Raji (cell line): Measurements from ENCODE around the gene TMEM250.

Experiments used
- POLR2A ChIP-seq: IDR thresholded peaks from 2 replicates; pipeline ENCODE4 v1.6.1; 2011; ENCODE audit warnings: low read depth, low read length, control low read depth; ENCODE audit not compliant: insufficient read depth

TMEM250 gene

GRCh38 chr9:136118320-136119060 is at the start of gene TMEM250:
TSS of gene TMEM250 (minus strand) at chr9:136118875. CDS start at chr9:136116900, 1,975 bp downstream.
- peak; percentile 90 for TF ChIP-seq POLR2A

DNA sequence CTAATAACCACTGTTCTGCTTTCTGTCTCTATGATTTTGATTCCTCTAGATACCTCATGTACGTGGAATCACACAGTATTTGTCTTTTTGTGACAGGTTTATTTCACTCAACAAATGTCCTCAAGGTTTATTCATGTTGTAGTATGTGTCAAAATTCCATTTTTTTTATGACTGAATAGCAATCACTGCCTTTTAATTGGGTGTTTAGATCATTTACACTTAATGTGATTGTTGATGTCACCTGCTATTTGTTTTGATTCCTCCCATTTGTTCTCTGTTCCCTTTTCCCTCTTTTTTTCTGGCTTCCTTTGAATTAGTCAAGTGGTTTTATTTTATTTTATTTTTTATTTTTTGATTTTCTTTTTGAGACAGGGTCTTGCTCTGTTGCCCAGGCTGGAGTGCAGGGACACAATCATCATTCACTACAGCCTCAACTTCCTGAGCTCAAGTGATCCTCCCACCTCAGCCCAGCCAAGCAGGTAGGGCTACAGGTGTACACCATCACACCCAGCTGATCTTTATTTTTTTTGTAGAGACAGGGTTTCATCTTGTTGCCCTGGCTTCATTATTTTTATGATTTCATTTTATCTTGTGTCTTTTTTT is 44.7 kb upstream of the TMEM250 start:
- TF ChIP-seq POLR2A = no peak

- no peak for TF ChIP-seq POLR2A
These were observed 42.4 kb upstream of the TMEM250 start for GRCh38 chr9:136160995-136161610.

DNA sequence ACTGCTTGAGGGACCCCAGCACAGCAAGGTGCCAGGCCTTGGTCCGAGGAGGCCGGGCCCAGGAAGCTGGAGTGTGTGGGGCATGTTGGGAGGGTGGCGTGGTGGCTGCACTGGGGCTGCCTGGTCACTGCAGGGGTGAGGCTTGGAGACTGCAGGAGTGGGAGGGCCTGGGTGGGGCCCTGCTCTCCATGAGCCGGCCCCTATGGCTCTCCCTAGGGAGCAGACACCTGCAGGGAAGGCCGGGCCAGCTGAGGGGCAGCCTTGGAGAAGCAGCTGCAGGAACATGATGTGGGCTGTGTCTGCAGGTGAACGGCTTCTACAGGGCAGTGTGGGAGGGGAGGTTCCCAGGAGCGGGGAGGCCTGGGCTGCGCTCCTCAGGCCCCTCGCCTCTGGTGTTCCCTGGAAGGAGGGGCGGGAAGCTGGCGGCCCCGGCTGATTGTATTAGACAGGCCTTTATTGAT is 41.7 kb upstream of the TMEM250 start:
- TF ChIP-seq POLR2A = no peak

- no peak for TF ChIP-seq POLR2A
These were observed 41.2 kb upstream of the TMEM250 start for GRCh38 chr9:136159851-136160250.

DNA sequence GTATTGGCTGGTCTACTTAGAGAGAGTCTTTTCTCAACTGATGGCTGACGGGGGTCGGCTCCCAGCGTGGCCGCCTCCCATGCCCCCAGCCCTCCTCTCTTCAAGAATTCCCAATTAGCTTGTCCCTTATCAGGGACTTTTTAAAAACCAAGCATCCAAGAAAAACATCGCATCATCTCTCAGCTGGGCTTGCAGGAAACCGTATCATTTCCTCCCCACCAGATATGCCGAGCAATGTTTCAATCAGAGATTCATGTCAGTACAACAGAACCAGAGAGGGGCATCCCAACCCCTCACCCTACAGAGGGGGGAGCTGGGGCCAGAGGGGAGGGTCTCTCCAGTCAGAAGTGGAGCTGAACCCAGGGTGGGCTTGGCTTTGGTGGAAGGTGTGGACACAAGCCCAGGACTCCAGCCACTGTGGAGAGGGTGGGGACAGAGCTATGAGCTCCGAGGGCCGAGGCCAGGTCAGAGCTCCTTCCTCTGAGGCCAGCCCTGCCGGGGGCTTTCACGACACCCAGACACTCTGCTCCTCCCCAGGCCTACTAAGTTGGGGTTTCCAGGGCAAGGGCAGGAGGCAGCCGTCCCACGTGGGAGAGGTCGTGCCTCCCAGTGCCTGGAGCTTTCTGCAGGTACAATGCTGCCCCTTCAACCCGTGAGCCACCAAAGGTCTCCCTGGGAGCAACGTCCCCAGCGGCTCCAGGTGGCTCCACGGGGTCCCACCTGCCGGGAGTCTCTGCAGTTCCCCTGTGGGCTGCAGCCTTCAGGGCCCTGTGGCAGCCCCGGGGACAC is 39.0 kb upstream of the TMEM250 start:
- no peak for TF ChIP-seq POLR2A

GRCh38 chr9:136156209-136157120 is 37.8 kb upstream of the TMEM250 start:
- TF ChIP-seq POLR2A = no peak

GRCh38 chr9:136155576-136155975 is 36.9 kb upstream of the TMEM250 start:
- no peak for TF ChIP-seq POLR2A

DNA sequence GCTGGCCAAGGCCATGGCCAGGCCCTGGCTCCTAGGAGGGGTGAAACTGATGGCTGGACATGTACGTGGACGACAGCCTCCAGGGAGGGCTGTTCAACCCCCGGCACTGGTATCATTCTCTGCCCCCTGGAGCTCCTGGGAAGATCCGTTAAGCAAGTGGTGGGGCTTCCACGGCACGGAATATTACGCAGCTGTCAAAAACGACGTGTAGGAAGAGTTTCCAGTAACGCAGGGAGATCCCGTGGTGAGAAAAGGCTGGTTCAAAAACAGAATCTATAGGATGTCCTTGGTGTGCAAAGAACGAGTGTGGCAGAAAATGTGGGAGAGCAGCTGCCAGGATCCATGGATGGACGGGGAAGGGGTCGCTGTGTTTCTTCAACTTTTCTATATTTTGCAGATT is 36.3 kb upstream of the TMEM250 start:
- TF ChIP-seq POLR2A = no peak

- no peak for TF ChIP-seq POLR2A
These were observed 34.8 kb upstream of the TMEM250 start for GRCh38 chr9:136153381-136154065.

GRCh38 chr9:136152931-136153330 is 34.3 kb upstream of the TMEM250 start:
- no peak for TF ChIP-seq POLR2A

GRCh38 chr9:136152543-136152866 is 33.8 kb upstream of the TMEM250 start:
- no peak for TF ChIP-seq POLR2A

GRCh38 chr9:136151848-136152542 is 33.3 kb upstream of the TMEM250 start:
- TF ChIP-seq POLR2A = no peak
